CD4-positive, alpha-beta T cell treated with Interleukin-12 subunit alpha and Interleukin-12 subunit beta, for 1 hour (primary cell): ENCODE data around the gene ADCY3.
A peak's percentile ranks its signal among the peaks of the same experiment; 100 is the strongest.
"Not testable (repeated sequence)": the region's sequence is repeated elsewhere in the genome, so short reads cannot be mapped to it uniquely, and the experiment has no call there.

ENCODE experiments used
- DNase-seq: peaks from one replicate; pipeline ENCODE4 v3.0.0-alpha.2; 2020

ADCY3 gene

GRCh38 chr2:24805811-24806660 lies 114.0 kb downstream of the ADCY3 start:
- not testable (repeated sequence) for DNase-seq

- not testable (repeated sequence) for DNase-seq
These were observed 119.5 kb downstream of the ADCY3 start for GRCh38 chr2:24800487-24800886.

GRCh38 chr2:24797644-24798043 lies 122.4 kb downstream of the ADCY3 start:
- DNase-seq, result no peak

GRCh38 chr2:24793761-24794435 lies 126.1 kb downstream of the ADCY3 start:
- no peak for DNase-seq

- DNase-seq, result peak; percentile 95
These were observed 126.9 kb downstream of the ADCY3 start, which contains the start of the genes CENPO and PTRHD1 for GRCh38 chr2:24792874-24793760. Gene CENPO, plus strand, starts transcription at chr2:24793425. Its CDS starts 495 bp downstream, at chr2:24793920. Gene PTRHD1, minus strand, starts transcription at chr2:24793391. Its CDS starts 14 bp downstream, at chr2:24793377.

GRCh38 chr2:24792542-24792873 lies 127.5 kb downstream of the ADCY3 start:
- no peak for DNase-seq

GRCh38 chr2:24791452-24791851 lies 128.6 kb downstream of the ADCY3 start:
- no peak for DNase-seq

- no peak for DNase-seq
These were observed 131.2 kb downstream of the ADCY3 start for GRCh38 chr2:24788816-24789215.

GRCh38 chr2:24787532-24787931 lies 132.5 kb downstream of the ADCY3 start:
- no peak for DNase-seq

- no peak for DNase-seq
These were observed 134.2 kb downstream of the ADCY3 start for GRCh38 chr2:24785671-24786321.

- no peak for DNase-seq
These were observed 136.4 kb downstream of the ADCY3 start for GRCh38 chr2:24783641-24784040.

GRCh38 chr2:24779116-24779515 lies 140.9 kb downstream of the ADCY3 start:
- DNase-seq, result no peak

GRCh38 chr2:24774373-24774772 lies 145.7 kb downstream of the ADCY3 start:
- no peak for DNase-seq

- DNase-seq, result no peak
These were observed 148.1 kb downstream of the ADCY3 start for GRCh38 chr2:24771764-24772586.

GRCh38 chr2:24771061-24771460 lies 149.0 kb downstream of the ADCY3 start:
- DNase-seq, result no peak
